ENCODE data around the gene LSM7.

Gene LSM7

GRCh38 chr19:2280633-2281264 lies 47.6 kb downstream of the LSM7 start:
- Histone ChIP-seq H4K20me1 (ENCODE audit: insufficient read depth, low read length) (no peaks in the 10 kb centered on the region), H3K4me2 (ENCODE audit: low read length) (no peak overlapping the region)

GRCh38 chr19:2278459-2279158 lies 49.8 kb downstream of the LSM7 start:
- Histone ChIP-seq H3K9me3 (ENCODE audit: low read length) (no peaks in the 10 kb centered on the region), H3K79me2 (ENCODE audit: insufficient read depth, low read length) (peaks cover 4% of the 10 kb centered on the region; the same call in 1 of the 2 replicates), H3K27ac (ENCODE audit: low read depth, low read length, poor library complexity, severe bottlenecking) (no peak overlapping the region), H2AFZ (ENCODE audit: low read length) (no peak overlapping the region), H3K4me1 (ENCODE audit: insufficient read depth, low read length, severe bottlenecking) (peaks cover 6% of the 10 kb centered on the region), H3K9me2 (ENCODE audit: low read depth, low read length) (no peaks in the 10 kb centered on the region), H3K9ac (ENCODE audit: low read length) (no peak overlapping the region), H3K27me3 (ENCODE audit: insufficient read depth, low read length) (peaks cover 5% of the 10 kb centered on the region), H3K4me2 (ENCODE audit: low read length) (no peak overlapping the region), H4K20me1 (ENCODE audit: insufficient read depth, low read length) (0 out of 2 replicates have a peak, but pooled peaks cover 2% of the 10 kb centered on the region), H3K36me3 (ENCODE audit: insufficient read depth, low read length) (peaks cover 28% of the 10 kb centered on the region), H3K4me3 (ENCODE audit: low read depth, low read length, poor library complexity, severe bottlenecking) (no peak overlapping the region), H3F3A (ENCODE audit: insufficient read depth, low read length) (no peaks in the 10 kb centered on the region)
- TF ChIP-seq EZH2 (IDR thresholded peaks at IDR 0.05; ENCODE audit: borderline replicate concordance, low read length) = no peak
- no peak for TF ChIP-seq CTCF (IDR thresholded peaks at IDR 0.05; ENCODE audit: low read length)

More at GRCh38 chr19:2280633-2281264, 47.6 kb downstream of the LSM7 start:
- Histone ChIP-seq H3K4me3 (ENCODE audit: low read depth, low read length, poor library complexity, severe bottlenecking) (no peak overlapping the region), H3K9me3 (ENCODE audit: low read length) (no peaks in the 10 kb centered on the region), H3K9ac (ENCODE audit: low read length) (no peak overlapping the region), H3K27me3 (ENCODE audit: insufficient read depth, low read length) (peaks cover 9% of the 10 kb centered on the region), H3F3A (ENCODE audit: insufficient read depth, low read length) (no peaks in the 10 kb centered on the region), H3K4me1 (ENCODE audit: insufficient read depth, low read length, severe bottlenecking) (no peaks in the 10 kb centered on the region), H3K36me3 (ENCODE audit: insufficient read depth, low read length) (peaks cover 12% of the 10 kb centered on the region; the same call in 1 of the 2 replicates), H3K9me2 (ENCODE audit: low read depth, low read length) (no peaks in the 10 kb centered on the region), H2AFZ (ENCODE audit: low read length) (no peak overlapping the region), H3K79me2 (ENCODE audit: insufficient read depth, low read length) (no peaks in the 10 kb centered on the region), H3K27ac (ENCODE audit: low read depth, low read length, poor library complexity, severe bottlenecking) (no peak overlapping the region)
- TF ChIP-seq EZH2 (IDR thresholded peaks at IDR 0.05; ENCODE audit: borderline replicate concordance, low read length) = no peak

- Histone ChIP-seq H3K9ac (ENCODE audit: low read length) (no peak overlapping the region), H3K27me3 (ENCODE audit: insufficient read depth, low read length) (no peaks in the 10 kb centered on the region), H3K4me2 (ENCODE audit: low read length) (no peak overlapping the region), H3K4me3 (ENCODE audit: low read depth, low read length, poor library complexity, severe bottlenecking) (no peak overlapping the region), H2AFZ (ENCODE audit: low read length) (no peak overlapping the region), H3K9me2 (ENCODE audit: low read depth, low read length) (no peaks in the 10 kb centered on the region), H3K9me3 (ENCODE audit: low read length) (no peaks in the 10 kb centered on the region), H4K20me1 (ENCODE audit: insufficient read depth, low read length) (0 out of 2 replicates have a peak, but pooled peaks cover 2% of the 10 kb centered on the region), H3K27ac (ENCODE audit: low read depth, low read length, poor library complexity, severe bottlenecking) (no peak overlapping the region), H3F3A (ENCODE audit: insufficient read depth, low read length) (0 out of 2 replicates have a peak, but pooled peaks cover 3% of the 10 kb centered on the region), H3K79me2 (ENCODE audit: insufficient read depth, low read length) (peaks cover 4% of the 10 kb centered on the region; the same call in 1 of the 2 replicates), H3K36me3 (ENCODE audit: insufficient read depth, low read length) (peaks cover 36% of the 10 kb centered on the region), H3K4me1 (ENCODE audit: insufficient read depth, low read length, severe bottlenecking) (peaks cover 20% of the 10 kb centered on the region)
- no peak for TF ChIP-seq EZH2 (IDR thresholded peaks at IDR 0.05; ENCODE audit: borderline replicate concordance, low read length)
- no peak for TF ChIP-seq CTCF (IDR thresholded peaks at IDR 0.05; ENCODE audit: low read length)
Measured at GRCh38 chr19:2277138-2277537, 51.2 kb downstream of the LSM7 start.

All from OCI-LY1 (cell line).